Ishikawa (cell line): Measurements from ENCODE around the gene TBC1D12.

Experiments
- CEBPB ChIP-seq: IDR thresholded peaks from 2 replicates; pipeline ENCODE4 v1.6.1; 2012
- CREB1 ChIP-seq: IDR thresholded peaks from 2 replicates; pipeline ENCODE4 v1.6.1; 2012; ENCODE audit warnings: low read depth
- EGR1 ChIP-seq: IDR thresholded peaks from 2 replicates; pipeline ENCODE4 v1.6.1; 2012
- EP300 ChIP-seq: IDR thresholded peaks from 2 replicates; pipeline ENCODE4 v1.6.1; 2012; ENCODE audit warnings: borderline replicate concordance
- FOXM1 ChIP-seq: IDR thresholded peaks from 2 replicates; pipeline ENCODE4 v1.6.1; 2012; ENCODE audit warnings: low read depth, borderline replicate concordance
- NFIC ChIP-seq: IDR thresholded peaks from 2 replicates; pipeline ENCODE4 v1.6.1; 2012
- RAD21 ChIP-seq: IDR thresholded peaks from 2 replicates; pipeline ENCODE4 v1.6.1; 2012; ENCODE audit warnings: low read depth
- TAF1 ChIP-seq: IDR thresholded peaks from 2 replicates; pipeline ENCODE4 v1.6.1; 2012; ENCODE audit warnings: low read depth, mild to moderate bottlenecking
- TEAD4 ChIP-seq: IDR thresholded peaks from 2 replicates; pipeline ENCODE4 v1.6.1; 2012
- YY1 ChIP-seq: IDR thresholded peaks from 2 replicates; pipeline ENCODE4 v1.6.1; 2012; ENCODE audit warnings: low read depth
- TF ChIP-seq, protein P1 (sequence below): IDR thresholded peaks from 2 replicates; pipeline ENCODE4 v1.6.1; 2012; ENCODE audit warnings: low read depth, mild to moderate bottlenecking
- TF ChIP-seq, protein P2 (sequence below): IDR thresholded peaks from 2 replicates; pipeline ENCODE4 v1.6.1; 2012

DNA sequence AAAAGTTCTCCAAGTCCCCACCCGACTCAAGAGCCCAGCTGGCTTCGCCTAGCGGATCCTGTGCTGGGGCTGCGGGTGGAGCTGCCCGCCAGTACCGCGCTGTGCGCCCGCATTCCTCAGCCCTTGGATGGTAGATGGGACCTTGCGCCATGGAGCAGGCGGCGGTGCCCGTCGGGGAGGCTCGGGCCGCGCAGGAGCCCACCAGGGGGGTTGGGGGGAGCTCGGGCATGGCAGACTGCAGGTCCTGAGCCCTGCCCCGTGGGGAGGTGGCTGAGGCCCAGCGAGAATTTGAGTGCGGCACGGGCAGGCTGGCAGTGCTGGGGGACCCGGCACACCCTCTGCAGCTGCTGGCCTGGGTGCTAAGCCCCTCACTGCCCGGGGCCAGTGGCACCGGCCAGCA, 57.0 kb downstream of the TBC1D12 start:
- TF ChIP-seq CEBPB (no peak), CREB1 (no peak), YY1 (no peak), NFIC (no peak), EP300 (no peak), TAF1 (no peak), TEAD4 (no peak), EGR1 (no peak), RAD21 (no peak), FOXM1 (no peak)
- TF ChIP-seq, protein P1, sequence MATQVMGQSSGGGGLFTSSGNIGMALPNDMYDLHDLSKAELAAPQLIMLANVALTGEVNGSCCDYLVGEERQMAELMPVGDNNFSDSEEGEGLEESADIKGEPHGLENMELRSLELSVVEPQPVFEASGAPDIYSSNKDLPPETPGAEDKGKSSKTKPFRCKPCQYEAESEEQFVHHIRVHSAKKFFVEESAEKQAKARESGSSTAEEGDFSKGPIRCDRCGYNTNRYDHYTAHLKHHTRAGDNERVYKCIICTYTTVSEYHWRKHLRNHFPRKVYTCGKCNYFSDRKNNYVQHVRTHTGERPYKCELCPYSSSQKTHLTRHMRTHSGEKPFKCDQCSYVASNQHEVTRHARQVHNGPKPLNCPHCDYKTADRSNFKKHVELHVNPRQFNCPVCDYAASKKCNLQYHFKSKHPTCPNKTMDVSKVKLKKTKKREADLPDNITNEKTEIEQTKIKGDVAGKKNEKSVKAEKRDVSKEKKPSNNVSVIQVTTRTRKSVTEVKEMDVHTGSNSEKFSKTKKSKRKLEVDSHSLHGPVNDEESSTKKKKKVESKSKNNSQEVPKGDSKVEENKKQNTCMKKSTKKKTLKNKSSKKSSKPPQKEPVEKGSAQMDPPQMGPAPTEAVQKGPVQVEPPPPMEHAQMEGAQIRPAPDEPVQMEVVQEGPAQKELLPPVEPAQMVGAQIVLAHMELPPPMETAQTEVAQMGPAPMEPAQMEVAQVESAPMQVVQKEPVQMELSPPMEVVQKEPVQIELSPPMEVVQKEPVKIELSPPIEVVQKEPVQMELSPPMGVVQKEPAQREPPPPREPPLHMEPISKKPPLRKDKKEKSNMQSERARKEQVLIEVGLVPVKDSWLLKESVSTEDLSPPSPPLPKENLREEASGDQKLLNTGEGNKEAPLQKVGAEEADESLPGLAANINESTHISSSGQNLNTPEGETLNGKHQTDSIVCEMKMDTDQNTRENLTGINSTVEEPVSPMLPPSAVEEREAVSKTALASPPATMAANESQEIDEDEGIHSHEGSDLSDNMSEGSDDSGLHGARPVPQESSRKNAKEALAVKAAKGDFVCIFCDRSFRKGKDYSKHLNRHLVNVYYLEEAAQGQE: no peak
- TF ChIP-seq, protein P2, sequence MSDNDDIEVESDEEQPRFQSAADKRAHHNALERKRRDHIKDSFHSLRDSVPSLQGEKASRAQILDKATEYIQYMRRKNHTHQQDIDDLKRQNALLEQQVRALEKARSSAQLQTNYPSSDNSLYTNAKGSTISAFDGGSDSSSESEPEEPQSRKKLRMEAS: no peak
